Sigmoid colon (tissue), 4 donors: ENCODE results near the gene KRTAP5-2.

Experiments used
- EP300 ChIP-seq, 4 donors: sonication (generic); formaldehyde crosslinking; IDR thresholded peaks; one replicate each; pipeline ENCODE4 v1.6.1; 2017; ENCODE audit warnings: antibody characterized with exemption in 4 of 4
- POLR2A ChIP-seq, 2 donors: fragments of 450-650 bp; IDR thresholded peaks; one replicate each; pipeline ENCODE4 v1.6.1; 2016; ENCODE audit warnings: antibody characterized with exemption in 2 of 2, mild to moderate bottlenecking in 2 of 2, moderate library complexity in 2 of 2
- POLR2AphosphoS5 ChIP-seq, 4 donors: sonication (generic); formaldehyde crosslinking; IDR thresholded peaks; one replicate each; pipeline ENCODE4 v1.6.1; 2017; ENCODE audit warnings: antibody characterized with exemption in 4 of 4
- TF ChIP-seq, protein P1 (sequence below), 4 experiments: fragments of 450-650 bp in 3 of 4; fragments of 200-600 bp in 1 of 4; IDR thresholded peaks; one replicate each; pipeline ENCODE4 v1.5.1; 2016 to 2019; ENCODE audit warnings: antibody characterized with exemption in 4 of 4, mild to moderate bottlenecking in 3 of 4, moderate library complexity in 2 of 4

- TF ChIP-seq, protein P1, sequence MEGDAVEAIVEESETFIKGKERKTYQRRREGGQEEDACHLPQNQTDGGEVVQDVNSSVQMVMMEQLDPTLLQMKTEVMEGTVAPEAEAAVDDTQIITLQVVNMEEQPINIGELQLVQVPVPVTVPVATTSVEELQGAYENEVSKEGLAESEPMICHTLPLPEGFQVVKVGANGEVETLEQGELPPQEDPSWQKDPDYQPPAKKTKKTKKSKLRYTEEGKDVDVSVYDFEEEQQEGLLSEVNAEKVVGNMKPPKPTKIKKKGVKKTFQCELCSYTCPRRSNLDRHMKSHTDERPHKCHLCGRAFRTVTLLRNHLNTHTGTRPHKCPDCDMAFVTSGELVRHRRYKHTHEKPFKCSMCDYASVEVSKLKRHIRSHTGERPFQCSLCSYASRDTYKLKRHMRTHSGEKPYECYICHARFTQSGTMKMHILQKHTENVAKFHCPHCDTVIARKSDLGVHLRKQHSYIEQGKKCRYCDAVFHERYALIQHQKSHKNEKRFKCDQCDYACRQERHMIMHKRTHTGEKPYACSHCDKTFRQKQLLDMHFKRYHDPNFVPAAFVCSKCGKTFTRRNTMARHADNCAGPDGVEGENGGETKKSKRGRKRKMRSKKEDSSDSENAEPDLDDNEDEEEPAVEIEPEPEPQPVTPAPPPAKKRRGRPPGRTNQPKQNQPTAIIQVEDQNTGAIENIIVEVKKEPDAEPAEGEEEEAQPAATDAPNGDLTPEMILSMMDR (IDR thresholded peaks at IDR 0.05): no peak
- peak in 1 of 4 donors; percentile 32 for TF ChIP-seq POLR2AphosphoS5 (IDR thresholded peaks at IDR 0.05)
- TF ChIP-seq POLR2A (IDR thresholded peaks at IDR 0.05): no peak
- TF ChIP-seq EP300 (IDR thresholded peaks at IDR 0.05): no peak
Observed at GRCh38 chr11:1573077-1573902, 24.8 kb downstream of the KRTAP5-2 start.
